NT2/D1 (cell line): ENCODE results near the gene ADH4.

Experiments used
- SUZ12 ChIP-seq: IDR thresholded peaks from 2 replicates; pipeline ENCODE4 v1.6.1; 2011; ENCODE audit not compliant: insufficient read length, insufficient read depth; ENCODE audit errors: extremely low read depth
- YY1 ChIP-seq: IDR thresholded peaks from 2 replicates; pipeline ENCODE4 v1.6.1; 2011; ENCODE audit not compliant: insufficient read length, insufficient read depth
- ZNF274 ChIP-seq: IDR thresholded peaks from 2 replicates; pipeline ENCODE4 v1.6.1; 2011; ENCODE audit warnings: mild to moderate bottlenecking, low read depth, low read length

DNA sequence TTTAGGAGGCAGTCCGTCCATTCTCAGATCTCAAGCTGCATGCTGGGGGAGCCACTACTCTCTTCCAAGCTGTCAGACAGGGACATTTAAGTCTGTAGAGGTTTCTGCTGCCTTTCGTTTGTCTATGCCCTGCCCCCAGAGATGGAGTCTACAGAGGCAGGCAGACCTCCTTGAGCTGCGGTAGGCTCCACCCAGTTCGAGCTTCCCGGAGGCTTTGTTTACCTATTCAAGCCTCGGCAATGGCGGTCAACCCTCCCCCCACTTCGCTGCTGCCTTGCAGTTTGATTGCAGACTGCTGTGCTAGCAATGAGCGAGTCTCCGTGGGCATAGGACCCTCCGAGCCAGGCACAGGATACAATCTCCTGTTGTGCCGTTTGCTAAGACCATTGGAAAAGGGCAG lies 44.8 kb downstream of the ADH4 start:
- no peak for TF ChIP-seq SUZ12
- no peak for TF ChIP-seq YY1
- TF ChIP-seq ZNF274 = no peak
